ENCODE measurements around the gene LAG3.

The LAG3 gene

DNA sequence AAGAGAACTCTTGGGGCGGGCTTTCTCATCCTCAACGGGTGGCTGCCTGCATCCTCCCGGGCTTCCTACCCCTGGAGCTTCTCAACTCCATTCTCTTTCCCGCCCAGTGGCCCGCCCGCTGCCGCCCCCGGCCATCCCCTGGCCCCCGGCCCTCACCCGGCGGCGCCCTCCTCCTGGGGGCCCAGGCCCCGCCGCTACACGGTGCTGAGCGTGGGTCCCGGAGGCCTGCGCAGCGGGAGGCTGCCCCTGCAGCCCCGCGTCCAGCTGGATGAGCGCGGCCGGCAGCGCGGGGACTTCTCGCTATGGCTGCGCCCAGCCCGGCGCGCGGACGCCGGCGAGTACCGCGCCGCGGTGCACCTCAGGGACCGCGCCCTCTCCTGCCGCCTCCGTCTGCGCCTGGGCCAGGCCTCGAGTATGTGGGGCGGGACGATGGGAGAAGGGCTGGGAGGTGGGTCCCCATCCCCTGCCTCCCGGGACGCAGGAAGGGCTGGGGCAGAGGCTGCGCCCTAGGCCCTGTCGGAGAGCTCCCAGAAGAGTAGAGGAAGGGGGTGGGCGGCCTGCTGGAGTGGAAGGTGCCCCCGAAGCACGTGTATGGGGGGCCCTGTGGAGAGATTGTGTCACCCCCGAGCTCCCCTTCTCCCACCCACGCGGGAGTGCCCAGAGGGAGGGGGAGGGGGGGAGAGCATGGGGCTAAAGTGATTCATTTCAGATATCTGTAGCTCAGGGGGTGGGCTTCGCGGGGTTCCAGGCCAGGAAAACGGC is 1.5 kb downstream of the LAG3 start:
- POLR2A ChIA-PET, result no interaction called here
- TF ChIP-seq, protein P1, sequence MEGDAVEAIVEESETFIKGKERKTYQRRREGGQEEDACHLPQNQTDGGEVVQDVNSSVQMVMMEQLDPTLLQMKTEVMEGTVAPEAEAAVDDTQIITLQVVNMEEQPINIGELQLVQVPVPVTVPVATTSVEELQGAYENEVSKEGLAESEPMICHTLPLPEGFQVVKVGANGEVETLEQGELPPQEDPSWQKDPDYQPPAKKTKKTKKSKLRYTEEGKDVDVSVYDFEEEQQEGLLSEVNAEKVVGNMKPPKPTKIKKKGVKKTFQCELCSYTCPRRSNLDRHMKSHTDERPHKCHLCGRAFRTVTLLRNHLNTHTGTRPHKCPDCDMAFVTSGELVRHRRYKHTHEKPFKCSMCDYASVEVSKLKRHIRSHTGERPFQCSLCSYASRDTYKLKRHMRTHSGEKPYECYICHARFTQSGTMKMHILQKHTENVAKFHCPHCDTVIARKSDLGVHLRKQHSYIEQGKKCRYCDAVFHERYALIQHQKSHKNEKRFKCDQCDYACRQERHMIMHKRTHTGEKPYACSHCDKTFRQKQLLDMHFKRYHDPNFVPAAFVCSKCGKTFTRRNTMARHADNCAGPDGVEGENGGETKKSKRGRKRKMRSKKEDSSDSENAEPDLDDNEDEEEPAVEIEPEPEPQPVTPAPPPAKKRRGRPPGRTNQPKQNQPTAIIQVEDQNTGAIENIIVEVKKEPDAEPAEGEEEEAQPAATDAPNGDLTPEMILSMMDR (IDR thresholded peaks at IDR 0.05; ENCODE audit: control extremely low read depth, extremely low read depth, low read depth, missing control alignments), result no peak
- CTCF ChIA-PET, result interaction anchor here (1.9 to 9.3 kb wide), 3 partner anchors 5 to 21 kb away, joined by 7 to 117 read pairs (median 64); partner anchors contain the start of genes LAG3, MLF2 and PTMS
- DNase-seq (ENCODE audit: extremely low spot score), result no peak

DNA sequence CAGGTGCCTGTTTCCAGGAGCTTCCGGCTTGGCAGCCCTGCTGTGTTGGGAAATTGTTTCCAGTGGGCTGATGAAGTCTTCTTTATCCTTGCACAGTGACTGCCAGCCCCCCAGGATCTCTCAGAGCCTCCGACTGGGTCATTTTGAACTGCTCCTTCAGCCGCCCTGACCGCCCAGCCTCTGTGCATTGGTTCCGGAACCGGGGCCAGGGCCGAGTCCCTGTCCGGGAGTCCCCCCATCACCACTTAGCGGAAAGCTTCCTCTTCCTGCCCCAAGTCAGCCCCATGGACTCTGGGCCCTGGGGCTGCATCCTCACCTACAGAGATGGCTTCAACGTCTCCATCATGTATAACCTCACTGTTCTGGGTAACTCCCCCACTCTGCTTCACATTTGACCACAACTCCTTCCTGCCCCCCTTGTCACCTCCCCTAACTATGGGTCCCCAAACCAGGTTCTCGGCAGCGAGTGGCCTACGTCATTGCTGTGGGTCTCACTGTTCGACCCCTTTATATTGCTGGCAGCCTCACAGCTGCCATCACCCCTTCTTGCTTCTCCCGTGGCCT is 2.3 kb downstream of the LAG3 start:
- DNase-seq (ENCODE audit: extremely low spot score), result no peak
- POLR2A ChIA-PET, result interaction anchor here (0.6 kb wide), 1 partner anchor 13 kb away, joined by 3 read pairs; no protein-coding TSS in a partner anchor
- TF ChIP-seq, protein P1 (IDR thresholded peaks at IDR 0.05; ENCODE audit: control extremely low read depth, extremely low read depth, low read depth, missing control alignments), result no peak
- CTCF ChIA-PET, result interaction anchor here (0.9 to 9.3 kb wide), 4 partner anchors 6 to 22 kb away, joined by 3 to 117 read pairs (median 36); partner anchors contain the start of genes LAG3, MLF2 and PTMS

DNA sequence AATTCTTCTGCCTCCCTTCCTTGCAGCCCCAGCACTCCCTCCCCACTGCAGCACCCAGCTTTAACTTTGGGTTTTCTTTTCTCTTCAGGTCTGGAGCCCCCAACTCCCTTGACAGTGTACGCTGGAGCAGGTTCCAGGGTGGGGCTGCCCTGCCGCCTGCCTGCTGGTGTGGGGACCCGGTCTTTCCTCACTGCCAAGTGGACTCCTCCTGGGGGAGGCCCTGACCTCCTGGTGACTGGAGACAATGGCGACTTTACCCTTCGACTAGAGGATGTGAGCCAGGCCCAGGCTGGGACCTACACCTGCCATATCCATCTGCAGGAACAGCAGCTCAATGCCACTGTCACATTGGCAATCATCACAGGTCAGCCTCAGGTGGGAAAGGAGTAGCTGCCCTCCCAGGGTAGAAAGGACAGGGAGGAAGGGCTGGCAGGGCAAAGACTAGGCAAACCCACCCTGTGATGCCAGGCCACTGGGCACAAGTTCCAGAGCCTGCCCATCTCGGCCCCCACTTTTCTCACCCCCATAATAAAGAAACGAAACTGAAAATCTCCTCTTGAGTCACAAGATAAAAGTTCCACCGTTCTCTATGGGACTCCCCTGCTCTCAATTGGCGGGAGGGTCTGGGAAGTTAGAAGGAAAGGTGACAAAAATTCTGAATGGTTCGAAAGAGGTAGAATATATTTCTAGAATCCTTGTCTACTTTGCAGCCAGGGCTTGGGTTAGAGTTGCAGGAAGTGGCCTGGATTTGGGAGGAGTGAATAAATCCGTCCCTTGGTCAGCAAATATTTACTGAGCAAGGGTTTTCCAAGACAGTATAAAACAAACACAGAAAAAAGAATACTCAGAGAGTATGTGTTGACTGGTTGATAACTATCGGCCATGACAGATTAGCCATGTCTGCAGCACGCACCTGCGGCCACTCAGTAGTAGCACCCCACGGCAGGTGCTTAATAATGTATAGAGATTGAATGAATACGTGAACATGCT is 3.2 kb downstream of the LAG3 start:
- ChIA-PET POLR2A (interaction anchor here (0.6 to 1.8 kb wide), 2 partner anchors 12 to 92 kb away, joined by 3 to 5 read pairs; partner anchors contain the start of gene TPI1), CTCF (interaction anchor here (0.9 to 9.3 kb wide), 5 partner anchors 7 to 60 kb away, joined by 3 to 117 read pairs (median 4); partner anchors contain the start of genes LAG3, MLF2 and PTMS)
- TF ChIP-seq, protein P1 (IDR thresholded peaks at IDR 0.05; ENCODE audit: control extremely low read depth, extremely low read depth, low read depth, missing control alignments), result no peak
- no peak for DNase-seq (ENCODE audit: extremely low spot score)

DNA sequence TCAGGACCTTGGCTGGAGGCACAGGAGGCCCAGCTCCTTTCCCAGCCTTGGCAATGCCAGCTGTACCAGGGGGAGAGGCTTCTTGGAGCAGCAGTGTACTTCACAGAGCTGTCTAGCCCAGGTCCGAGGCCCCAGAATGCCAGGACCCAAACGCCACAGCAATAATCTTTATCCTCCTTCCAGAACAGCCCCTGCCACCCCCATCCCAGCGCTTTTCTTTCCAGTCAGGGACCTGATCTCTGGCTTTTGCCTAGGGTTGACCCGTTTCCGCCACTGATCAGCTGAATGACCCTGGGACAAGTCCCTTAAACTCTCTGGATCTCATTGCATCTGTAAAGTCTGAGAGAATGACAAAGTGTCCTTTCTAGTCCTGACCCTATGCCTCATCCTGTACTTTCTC is 5.1 kb downstream of the LAG3 start:
- no peak for DNase-seq (ENCODE audit: extremely low spot score)
- CTCF ChIA-PET, result interaction anchor here (1.0 to 9.3 kb wide), 9 partner anchors 9 to 173 kb away, joined by 3 to 117 read pairs (median 4); partner anchors contain the start of genes LAG3, MLF2 and PTMS
- TF ChIP-seq, protein P1 (IDR thresholded peaks at IDR 0.05; ENCODE audit: control extremely low read depth, extremely low read depth, low read depth, missing control alignments), result no peak
- POLR2A ChIA-PET, result interaction anchor here (1.1 to 1.8 kb wide), 2 partner anchors 10 to 90 kb away, joined by 3 to 5 read pairs; partner anchors contain the start of gene TPI1

DNA sequence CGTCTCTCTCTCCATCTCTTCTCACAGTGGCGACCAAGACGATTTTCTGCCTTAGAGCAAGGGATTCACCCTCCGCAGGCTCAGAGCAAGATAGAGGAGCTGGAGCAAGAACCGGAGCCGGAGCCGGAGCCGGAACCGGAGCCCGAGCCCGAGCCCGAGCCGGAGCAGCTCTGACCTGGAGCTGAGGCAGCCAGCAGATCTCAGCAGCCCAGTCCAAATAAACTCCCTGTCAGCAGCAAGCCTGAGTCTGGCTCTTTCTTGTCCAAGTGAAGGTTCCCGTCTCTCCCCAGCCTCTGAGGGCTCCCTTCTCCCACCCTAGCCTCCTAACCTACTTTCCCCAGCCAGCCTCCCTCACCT is 5.9 kb downstream of the LAG3 start:
- ChIA-PET CTCF (interaction anchor here (0.7 to 9.3 kb wide), 20 partner anchors 10 to 174 kb away, joined by 3 to 117 read pairs (median 4); partner anchors contain the start of genes CD4, COPS7A, LAG3 and MLF2), POLR2A (no interaction called here)
- TF ChIP-seq, protein P1 (IDR thresholded peaks at IDR 0.05; ENCODE audit: control extremely low read depth, extremely low read depth, low read depth, missing control alignments), result no peak
- no peak for DNase-seq (ENCODE audit: extremely low spot score)
